ENCODE measurements around the gene CPLANE1. TPM values are rescaled to one million over a fixed set of nuclear protein-coding genes. Genes with fewer than 3 reads are reported as not detected.

CPLANE1 gene
- total and polyA plus RNA-seq, 12 donors: 3.8 to 29.7 (median 12.7) TPM

DNA sequence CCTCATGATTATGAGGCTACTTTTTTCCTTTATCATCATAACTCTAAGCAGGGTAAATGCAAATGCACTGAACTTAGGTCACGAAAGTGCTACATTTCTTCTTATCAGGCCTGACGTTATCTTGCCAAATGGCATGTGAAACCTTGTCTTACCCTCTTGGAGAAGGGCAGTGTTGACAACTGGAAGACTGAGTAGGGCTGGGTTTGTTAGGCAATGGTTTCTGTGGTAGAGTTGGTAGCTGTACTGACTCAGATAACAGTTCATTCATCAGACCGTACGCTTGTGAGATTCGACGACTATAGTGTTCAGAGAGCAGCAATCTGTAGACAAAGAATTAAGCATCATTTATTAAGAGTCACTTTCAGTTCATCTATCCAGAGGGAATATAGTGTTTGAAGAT is 127.7 kb downstream of the CPLANE1 start:
- WGBS, 4 donors: 70 to 80% (median 73%) methylated on average over 6 of the region's 6 CpGs
- Histone ChIP-seq H3K4me1 (replicated peaks in 1 of 2) (peaks cover 0 to 4% of the 10 kb centered on the region in 2 donors), H3K27ac (no peak overlapping the region), H3K27me3 (no peaks in the 10 kb centered on the region), H3K36me3 (replicated peaks in 1 of 2) (peaks cover 0 to 19% of the 10 kb centered on the region in 2 donors), H3K4me3 (no peak overlapping the region), H3K9me3 (replicated peaks in 1 of 3) (no peaks in the 10 kb centered on the region)
- TF ChIP-seq, protein P1, sequence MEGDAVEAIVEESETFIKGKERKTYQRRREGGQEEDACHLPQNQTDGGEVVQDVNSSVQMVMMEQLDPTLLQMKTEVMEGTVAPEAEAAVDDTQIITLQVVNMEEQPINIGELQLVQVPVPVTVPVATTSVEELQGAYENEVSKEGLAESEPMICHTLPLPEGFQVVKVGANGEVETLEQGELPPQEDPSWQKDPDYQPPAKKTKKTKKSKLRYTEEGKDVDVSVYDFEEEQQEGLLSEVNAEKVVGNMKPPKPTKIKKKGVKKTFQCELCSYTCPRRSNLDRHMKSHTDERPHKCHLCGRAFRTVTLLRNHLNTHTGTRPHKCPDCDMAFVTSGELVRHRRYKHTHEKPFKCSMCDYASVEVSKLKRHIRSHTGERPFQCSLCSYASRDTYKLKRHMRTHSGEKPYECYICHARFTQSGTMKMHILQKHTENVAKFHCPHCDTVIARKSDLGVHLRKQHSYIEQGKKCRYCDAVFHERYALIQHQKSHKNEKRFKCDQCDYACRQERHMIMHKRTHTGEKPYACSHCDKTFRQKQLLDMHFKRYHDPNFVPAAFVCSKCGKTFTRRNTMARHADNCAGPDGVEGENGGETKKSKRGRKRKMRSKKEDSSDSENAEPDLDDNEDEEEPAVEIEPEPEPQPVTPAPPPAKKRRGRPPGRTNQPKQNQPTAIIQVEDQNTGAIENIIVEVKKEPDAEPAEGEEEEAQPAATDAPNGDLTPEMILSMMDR (IDR thresholded peaks at IDR 0.05): no peak
- TF ChIP-seq POLR2A (IDR thresholded peaks at IDR 0.05): no peak
- intact Hi-C loops (cut with DNase I): no loop called here
- DNase-seq: peak in 1 of 7 donors; percentile 15

DNA sequence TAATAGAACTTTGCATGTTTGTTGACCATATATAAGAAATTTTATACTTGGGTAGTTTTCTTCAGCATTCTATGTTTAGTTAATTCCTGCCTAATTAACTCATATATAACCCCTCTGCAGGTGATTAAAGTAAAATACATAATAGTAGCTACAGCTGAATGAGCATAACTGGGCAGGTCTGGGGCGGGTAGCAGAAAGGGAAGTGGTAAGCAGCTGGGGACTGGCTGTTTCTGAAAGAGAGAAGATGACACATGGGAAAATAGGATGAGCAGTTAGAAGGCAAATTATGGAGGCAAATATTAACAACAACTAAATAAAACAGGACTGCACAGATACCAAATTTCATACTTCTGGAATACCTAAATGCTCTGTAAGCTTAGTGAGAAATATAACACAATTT is 128.1 kb downstream of the CPLANE1 start:
- no peak for DNase-seq
- TF ChIP-seq, protein P1 (IDR thresholded peaks at IDR 0.05): no peak
- no peak for TF ChIP-seq POLR2A (IDR thresholded peaks at IDR 0.05)
- intact Hi-C loops (cut with DNase I): no loop called here

DNA sequence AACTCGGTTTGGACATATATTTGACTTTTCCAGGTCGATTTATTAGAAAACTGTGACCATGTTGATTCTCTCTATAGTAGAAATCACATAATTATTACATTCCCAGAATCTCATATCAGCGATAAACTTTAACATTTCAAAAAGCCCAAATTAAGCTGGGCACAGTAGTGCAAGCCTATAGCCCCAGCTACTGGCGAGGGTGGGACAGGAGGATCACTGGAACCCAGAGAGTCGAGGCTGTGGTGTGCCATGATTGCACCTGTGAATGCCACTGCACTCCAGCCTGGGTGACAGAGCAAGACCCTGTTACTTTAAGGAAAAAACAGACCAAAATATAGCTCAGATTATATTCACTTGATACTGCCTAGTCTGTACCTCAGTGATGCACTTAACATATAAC is 128.9 kb downstream of the CPLANE1 start:
- TF ChIP-seq POLR2A (IDR thresholded peaks at IDR 0.05): no peak
- TF ChIP-seq, protein P1 (IDR thresholded peaks at IDR 0.05): no peak
- H3K27ac ChIP-seq: no peak overlapping the region
- H3K36me3 ChIP-seq (replicated peaks in 1 of 2): peaks cover 0 to 19% of the 10 kb centered on the region in 2 donors
- H3K9me3 ChIP-seq (replicated peaks in 1 of 3): no peaks in the 10 kb centered on the region
- H3K4me1 ChIP-seq (replicated peaks in 1 of 2): peaks cover 0 to 5% of the 10 kb centered on the region in 2 donors
- H3K4me3 ChIP-seq: no peak overlapping the region
- 94 to 98% (median 95%) methylated on average over 5 of the region's 5 CpGs for WGBS, 4 donors
- intact Hi-C loops (cut with DNase I): no loop called here
- no peaks in the 10 kb centered on the region for H3K27me3 ChIP-seq
- DNase-seq: no peak

More for the DNA sequence above, 128.1 kb downstream of the CPLANE1 start:
- Histone ChIP-seq H3K4me3 (no peak overlapping the region), H3K36me3 (replicated peaks in 1 of 2) (peaks cover 0 to 19% of the 10 kb centered on the region in 2 donors), H3K9me3 (replicated peaks in 1 of 3) (no peaks in the 10 kb centered on the region), H3K27ac (no peak overlapping the region), H3K4me1 (replicated peaks in 1 of 2) (peaks cover 0 to 5% of the 10 kb centered on the region in 2 donors), H3K27me3 (no peaks in the 10 kb centered on the region)
- WGBS, 4 donors: 73 to 93% (median 80%) methylated on average over 1 of the region's 1 CpG

DNA sequence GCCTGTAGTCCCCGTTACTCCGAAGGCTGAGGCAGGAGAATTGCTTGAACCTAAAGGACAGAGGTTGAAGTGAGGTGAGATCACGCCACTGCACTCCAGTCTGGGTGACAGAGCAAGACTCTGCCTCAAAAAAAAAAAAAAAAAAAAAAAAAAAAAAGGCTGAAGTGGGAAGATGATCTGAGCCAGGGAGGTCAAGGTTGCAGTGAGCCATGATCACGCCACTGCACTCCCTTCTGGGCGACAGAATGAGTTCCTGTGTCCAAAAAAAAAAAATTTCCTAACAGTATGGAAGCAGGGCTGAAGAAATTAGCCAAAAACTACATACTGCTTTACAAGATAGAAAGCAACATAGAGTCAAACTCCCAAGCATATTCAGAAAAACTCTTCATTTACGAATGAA is 132.8 kb downstream of the CPLANE1 start:
- intact Hi-C loops (cut with DNase I): no loop called here
- H3K9me3 ChIP-seq (replicated peaks in 1 of 3): no peaks in the 10 kb centered on the region
- peak; percentile 44 to 85 (median 81) for DNase-seq
- no peaks in the 10 kb centered on the region for H3K27me3 ChIP-seq
- H3K27ac ChIP-seq: peak overlapping the region in 3 of 5 donors; percentile 50 to 69 (median 60)
- peaks cover 0 to 36% of the 10 kb centered on the region in 2 donors for H3K36me3 ChIP-seq (replicated peaks in 1 of 2)
- no peak overlapping the region for H3K4me3 ChIP-seq
- TF ChIP-seq, protein P1 (IDR thresholded peaks at IDR 0.05): no peak
- no peak for TF ChIP-seq POLR2A (IDR thresholded peaks at IDR 0.05)
- WGBS, 4 donors: 46 to 66% (median 51%) methylated on average over 6 of the region's 6 CpGs
- peaks cover 0 to 5% of the 10 kb centered on the region in 2 donors for H3K4me1 ChIP-seq (replicated peaks in 1 of 2)

Measured in adrenal gland (tissue), 12 donors.